ENCODE data around the gene FGFRL1.

The FGFRL1 gene

GRCh38 chr4:1055721-1056590 lies 44.5 kb downstream of the FGFRL1 start:
- H3K4me3 ChIP-seq (ENCODE audit: low read length), result peak overlapping the region; percentile 7
- DNase-seq (ENCODE audit: low read depth), result no peak
- no peak for TF ChIP-seq CTCF (conservative IDR thresholded peaks at IDR 0.05; ENCODE audit: low read depth, low read length)

GRCh38 chr4:1056671-1057402 lies 45.4 kb downstream of the FGFRL1 start:
- no peak overlapping the region for H3K4me3 ChIP-seq (ENCODE audit: low read length)
- DNase-seq (ENCODE audit: low read depth), result no peak
- no peak for TF ChIP-seq CTCF (conservative IDR thresholded peaks at IDR 0.05; ENCODE audit: low read depth, low read length)

- DNase-seq (ENCODE audit: low read depth), result no peak
- no peak for TF ChIP-seq CTCF (conservative IDR thresholded peaks at IDR 0.05; ENCODE audit: low read depth, low read length)
Measured at GRCh38 chr4:1057403-1057745, 45.9 kb downstream of the FGFRL1 start.

GRCh38 chr4:1058198-1058996 lies 47.0 kb downstream of the FGFRL1 start:
- no peak for TF ChIP-seq CTCF (conservative IDR thresholded peaks at IDR 0.05; ENCODE audit: low read depth, low read length)
- DNase-seq (ENCODE audit: low read depth), result no peak
- H3K4me3 ChIP-seq (ENCODE audit: low read length), result no peak overlapping the region

More at GRCh38 chr4:1057403-1057745, 45.9 kb downstream of the FGFRL1 start:
- no peak overlapping the region for H3K4me3 ChIP-seq (ENCODE audit: low read length)

GRCh38 chr4:1058997-1059665 lies 47.7 kb downstream of the FGFRL1 start:
- DNase-seq (ENCODE audit: low read depth), result no peak
- no peak for TF ChIP-seq CTCF (conservative IDR thresholded peaks at IDR 0.05; ENCODE audit: low read depth, low read length)
- no peak overlapping the region for H3K4me3 ChIP-seq (ENCODE audit: low read length)

- no peak for DNase-seq (ENCODE audit: low read depth)
- no peak overlapping the region for H3K4me3 ChIP-seq (ENCODE audit: low read length)
- no peak for TF ChIP-seq CTCF (conservative IDR thresholded peaks at IDR 0.05; ENCODE audit: low read depth, low read length)
Measured at GRCh38 chr4:1060121-1060520, 48.7 kb downstream of the FGFRL1 start.

Data from retinal pigment epithelial cell (primary cell).